GM19240 (cell line): ENCODE results near the gene INTS6.
A peak's percentile ranks its signal among the peaks of the same experiment; 100 is the strongest.

Experiments
- DNase-seq: peaks from one replicate; pipeline ENCODE4 v3.0.0; 2011; ENCODE audit warnings: low spot score; ENCODE audit not compliant: insufficient read length

INTS6 gene

GRCh38 chr13:51452361-51453206 lies at the start of gene INTS6:
Gene INTS6, minus strand, starts transcription at chr13:51453036. Its CDS starts 511 bp downstream, at chr13:51452525.
- peak; percentile 84 for DNase-seq

- peak; percentile 35 for DNase-seq
Observed at GRCh38 chr13:51502153-51502651, 49.4 kb upstream of the INTS6 start.

- DNase-seq, result no peak
Observed at GRCh38 chr13:51501592-51502152, 48.8 kb upstream of the INTS6 start.

- DNase-seq, result no peak
Observed at GRCh38 chr13:51501096-51501495, 48.3 kb upstream of the INTS6 start.

GRCh38 chr13:51500687-51501086 lies 47.9 kb upstream of the INTS6 start:
- no peak for DNase-seq

GRCh38 chr13:51499841-51500240 lies 47.0 kb upstream of the INTS6 start:
- DNase-seq, result no peak

- DNase-seq, result no peak
Observed at GRCh38 chr13:51495316-51495715, 42.5 kb upstream of the INTS6 start.

GRCh38 chr13:51494156-51494555 lies 41.3 kb upstream of the INTS6 start:
- DNase-seq, result no peak

GRCh38 chr13:51488212-51488611 lies 35.4 kb upstream of the INTS6 start:
- DNase-seq, result no peak

GRCh38 chr13:51481656-51482055 lies 28.8 kb upstream of the INTS6 start:
- DNase-seq, result no peak

- DNase-seq, result no peak
Observed at GRCh38 chr13:51479199-51479523, 26.3 kb upstream of the INTS6 start.

GRCh38 chr13:51478418-51479198 lies 25.8 kb upstream of the INTS6 start:
- no peak for DNase-seq

GRCh38 chr13:51477653-51478324 lies 25.0 kb upstream of the INTS6 start:
- DNase-seq, result no peak

GRCh38 chr13:51477149-51477548 lies 24.3 kb upstream of the INTS6 start:
- no peak for DNase-seq

GRCh38 chr13:51475727-51476501 lies 23.1 kb upstream of the INTS6 start:
- DNase-seq, result no peak

- no peak for DNase-seq
Observed at GRCh38 chr13:51469790-51470189, 17.0 kb upstream of the INTS6 start.

- no peak for DNase-seq
Observed at GRCh38 chr13:51467730-51468129, 14.9 kb upstream of the INTS6 start.

- DNase-seq, result no peak
Observed at GRCh38 chr13:51465124-51465523, 12.3 kb upstream of the INTS6 start.

GRCh38 chr13:51457086-51457815 lies 4.4 kb upstream of the INTS6 start:
- no peak for DNase-seq

GRCh38 chr13:51456510-51456909 lies 3.7 kb upstream of the INTS6 start:
- no peak for DNase-seq
